ENCODE data around the gene B4GALNT3.

B4GALNT3 gene

GRCh38 chr12:608413-608812 lies 148.7 kb downstream of the B4GALNT3 start:
- no peak overlapping the region for H3K27ac ChIP-seq
- CTCF ChIA-PET, result interaction anchor here (0.7 kb wide), 1 partner anchor 142 kb away, joined by 3 read pairs; no protein-coding TSS in a partner anchor
- POLR2A ChIA-PET (ENCODE audit: low non-redundant PET), result no interaction called here
- no peak for TF ChIP-seq CTCF (conservative IDR thresholded peaks at IDR 0.05; ENCODE audit: low read depth)
- no peak for DNase-seq (ENCODE audit: low spot score)

GRCh38 chr12:608921-609320 lies 149.2 kb downstream of the B4GALNT3 start:
- POLR2A ChIA-PET (ENCODE audit: low non-redundant PET), result no interaction called here
- H3K27ac ChIP-seq, result no peak overlapping the region
- DNase-seq (ENCODE audit: low spot score), result no peak
- no peak for TF ChIP-seq CTCF (conservative IDR thresholded peaks at IDR 0.05; ENCODE audit: low read depth)
- CTCF ChIA-PET, result no interaction called here

GRCh38 chr12:611721-612120 lies 152.0 kb downstream of the B4GALNT3 start:
- DNase-seq (ENCODE audit: low spot score), result no peak
- no peak for TF ChIP-seq CTCF (conservative IDR thresholded peaks at IDR 0.05; ENCODE audit: low read depth)
- CTCF ChIA-PET, result no interaction called here
- POLR2A ChIA-PET (ENCODE audit: low non-redundant PET), result no interaction called here
- H3K27ac ChIP-seq, result no peak overlapping the region

GRCh38 chr12:612293-612692 lies 152.6 kb downstream of the B4GALNT3 start:
- no peak for TF ChIP-seq CTCF (conservative IDR thresholded peaks at IDR 0.05; ENCODE audit: low read depth)
- ChIA-PET CTCF (no interaction called here), POLR2A (ENCODE audit: low non-redundant PET) (no interaction called here)
- DNase-seq (ENCODE audit: low spot score), result no peak
- H3K27ac ChIP-seq, result no peak overlapping the region

- no peak for DNase-seq (ENCODE audit: low spot score)
- ChIA-PET CTCF (interaction anchor here (0.6 to 1.7 kb wide), 2 partner anchors 19 to 233 kb away, joined by 3 read pairs; no protein-coding TSS in a partner anchor), POLR2A (ENCODE audit: low non-redundant PET) (no interaction called here)
- no peak for TF ChIP-seq CTCF (conservative IDR thresholded peaks at IDR 0.05; ENCODE audit: low read depth)
- H3K27ac ChIP-seq, result no peak overlapping the region
Observed at GRCh38 chr12:612886-613285, 153.1 kb downstream of the B4GALNT3 start.

Data from RWPE1 (cell line).